ENCODE measurements around the gene KCNAB1. TPM values are rescaled to one million over a fixed set of nuclear protein-coding genes. Genes with fewer than 3 reads are reported as not detected.

KCNAB1 gene
- total RNA-seq, 1 experiment from 2014 or later, result not detected

DNA sequence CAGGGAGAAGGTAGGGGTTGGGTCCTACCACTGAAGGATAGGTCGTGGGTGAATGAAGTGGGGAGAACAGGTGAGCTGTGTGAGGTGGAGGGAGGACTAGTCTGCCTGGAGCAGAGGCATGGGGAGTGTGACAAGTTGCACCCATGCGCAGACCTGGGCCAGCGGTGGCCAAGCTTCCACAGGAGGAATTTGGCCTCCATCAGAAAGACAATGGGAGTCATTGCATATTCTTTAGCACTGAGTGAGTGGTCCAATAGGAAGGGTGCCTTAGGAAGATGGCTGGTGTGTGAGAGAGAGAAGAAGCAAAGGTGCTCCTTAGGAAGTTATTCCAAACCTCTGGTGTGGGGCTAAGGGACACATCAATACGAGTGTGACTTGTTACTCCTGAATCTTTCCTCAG is 191.1 kb downstream of the KCNAB1 start:
- no peaks in the 10 kb centered on the region for H3K36me3 ChIP-seq (ENCODE audit: control insufficient read depth in 1 of 2, insufficient read depth in 2 of 2, low read length in 2 of 2)
- no peaks in the 10 kb centered on the region for H4K20me1 ChIP-seq (ENCODE audit: insufficient read depth)
- no peak for TF ChIP-seq RAD21 (IDR thresholded peaks at IDR 0.05; ENCODE audit: low read depth)
- ChIA-PET POLR2A (no interaction called here), RAD21 (ENCODE audit: low non-redundant PET in 1 of 2, low total read pairs in 2 of 2, uncharacterized antibody in 2 of 2, unreplicated experiment in 2 of 2) (no interaction called here), CTCF (no interaction called here)
- no peak overlapping the region for H3K9ac ChIP-seq (ENCODE audit: low read length)
- H3K9me2 ChIP-seq (ENCODE audit: insufficient read depth), result no peaks in the 10 kb centered on the region
- H3K4me2 ChIP-seq (ENCODE audit: low read length), result no peak overlapping the region
- BruUV-seq (replicated peaks), result no TSS peak
- no peaks in the 10 kb centered on the region for H3K79me2 ChIP-seq (ENCODE audit: insufficient read depth, low read length)
- intact Hi-C loops (cut with micrococcal nuclease), result no loop called here
- no peaks in the 10 kb centered on the region for H3K27me3 ChIP-seq (ENCODE audit: insufficient read depth, low read length)
- H3K4me3 ChIP-seq (replicated peaks in 1 of 2; ENCODE audit: low read depth in 1 of 2, low read length in 2 of 2), result no peak overlapping the region
- H2AFZ ChIP-seq (ENCODE audit: low read depth, low read length, poor library complexity, severe bottlenecking), result no peak overlapping the region
- peaks cover under 1 to 12% of the 10 kb centered on the region in 2 experiments; a peak in 3 of 4 replicates for H3K4me1 ChIP-seq (ENCODE audit: control insufficient read depth in 1 of 2, insufficient read depth in 2 of 2, low read length in 2 of 2)
- H3K27ac ChIP-seq (ENCODE audit: low read depth, low read length), result no peak overlapping the region
- ATAC-seq, result no peak
- DNase-seq (ENCODE audit: low read depth, low spot score), result no peak
- no peaks in the 10 kb centered on the region for H3K9me3 ChIP-seq (ENCODE audit: control insufficient read depth in 1 of 2, insufficient read depth in 1 of 2, low read depth in 1 of 2, low read length in 2 of 2)

DNA sequence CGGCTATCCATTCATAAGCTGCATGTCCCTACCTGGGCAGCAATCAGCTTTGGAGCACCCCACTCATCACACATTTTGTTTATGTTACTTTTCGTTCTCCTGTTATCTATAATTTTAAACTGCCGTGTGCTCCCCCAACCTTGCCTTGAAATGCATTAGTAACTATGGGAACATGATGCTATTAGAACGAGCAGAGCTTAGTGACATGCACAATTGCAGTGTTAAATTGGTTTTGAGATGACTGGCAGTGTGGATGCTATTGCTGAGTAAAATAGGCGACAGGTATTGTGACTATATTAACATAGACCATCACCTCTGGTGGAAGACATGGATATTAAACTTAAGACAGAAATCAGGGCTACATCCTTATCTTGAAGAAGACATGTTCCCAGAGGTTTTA is 191.6 kb downstream of the KCNAB1 start:
- Histone ChIP-seq H3K79me2 (ENCODE audit: insufficient read depth, low read length) (no peaks in the 10 kb centered on the region), H2AFZ (ENCODE audit: low read depth, low read length, poor library complexity, severe bottlenecking) (no peak overlapping the region), H3K27ac (ENCODE audit: low read depth, low read length) (no peak overlapping the region), H3K4me2 (ENCODE audit: low read length) (no peak overlapping the region), H3K9me2 (ENCODE audit: insufficient read depth) (no peaks in the 10 kb centered on the region), H3K9me3 (ENCODE audit: control insufficient read depth in 1 of 2, insufficient read depth in 1 of 2, low read depth in 1 of 2, low read length in 2 of 2) (no peaks in the 10 kb centered on the region), H3K36me3 (ENCODE audit: control insufficient read depth in 1 of 2, insufficient read depth in 2 of 2, low read length in 2 of 2) (no peaks in the 10 kb centered on the region), H3K27me3 (ENCODE audit: insufficient read depth, low read length) (no peaks in the 10 kb centered on the region), H4K20me1 (ENCODE audit: insufficient read depth) (no peaks in the 10 kb centered on the region), H3K9ac (ENCODE audit: low read length) (no peak overlapping the region), H3K4me1 (ENCODE audit: control insufficient read depth in 1 of 2, insufficient read depth in 2 of 2, low read length in 2 of 2) (peaks cover 6 to 17% of the 10 kb centered on the region in 2 experiments), H3K4me3 (replicated peaks in 1 of 2; ENCODE audit: low read depth in 1 of 2, low read length in 2 of 2) (no peak overlapping the region)
- ChIA-PET POLR2A (no interaction called here), RAD21 (ENCODE audit: low non-redundant PET in 1 of 2, low total read pairs in 2 of 2, uncharacterized antibody in 2 of 2, unreplicated experiment in 2 of 2) (no interaction called here), CTCF (no interaction called here)
- ATAC-seq (no peak), DNase-seq (ENCODE audit: low read depth, low spot score) (no peak)
- no TSS peak for BruUV-seq (replicated peaks)
- intact Hi-C loops (cut with micrococcal nuclease), result no loop called here
- no peak for TF ChIP-seq JUND (IDR thresholded peaks at IDR 0.05)
- TF ChIP-seq, protein P1, sequence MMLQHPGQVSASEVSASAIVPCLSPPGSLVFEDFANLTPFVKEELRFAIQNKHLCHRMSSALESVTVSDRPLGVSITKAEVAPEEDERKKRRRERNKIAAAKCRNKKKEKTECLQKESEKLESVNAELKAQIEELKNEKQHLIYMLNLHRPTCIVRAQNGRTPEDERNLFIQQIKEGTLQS (IDR thresholded peaks at IDR 0.05), result no peak
- no peak for TF ChIP-seq SP1 (IDR thresholded peaks at IDR 0.05; ENCODE audit: low read depth)
- TF ChIP-seq YY1 (IDR thresholded peaks at IDR 0.05; ENCODE audit: extremely low read depth, insufficient replicate concordance, low read depth, low read length), result no peak
- TF ChIP-seq EGR1 (IDR thresholded peaks at IDR 0.05; ENCODE audit: low read depth), result no peak

All from HCT116 (cell line).